ENCODE results near the gene GGACT.

Gene GGACT

DNA sequence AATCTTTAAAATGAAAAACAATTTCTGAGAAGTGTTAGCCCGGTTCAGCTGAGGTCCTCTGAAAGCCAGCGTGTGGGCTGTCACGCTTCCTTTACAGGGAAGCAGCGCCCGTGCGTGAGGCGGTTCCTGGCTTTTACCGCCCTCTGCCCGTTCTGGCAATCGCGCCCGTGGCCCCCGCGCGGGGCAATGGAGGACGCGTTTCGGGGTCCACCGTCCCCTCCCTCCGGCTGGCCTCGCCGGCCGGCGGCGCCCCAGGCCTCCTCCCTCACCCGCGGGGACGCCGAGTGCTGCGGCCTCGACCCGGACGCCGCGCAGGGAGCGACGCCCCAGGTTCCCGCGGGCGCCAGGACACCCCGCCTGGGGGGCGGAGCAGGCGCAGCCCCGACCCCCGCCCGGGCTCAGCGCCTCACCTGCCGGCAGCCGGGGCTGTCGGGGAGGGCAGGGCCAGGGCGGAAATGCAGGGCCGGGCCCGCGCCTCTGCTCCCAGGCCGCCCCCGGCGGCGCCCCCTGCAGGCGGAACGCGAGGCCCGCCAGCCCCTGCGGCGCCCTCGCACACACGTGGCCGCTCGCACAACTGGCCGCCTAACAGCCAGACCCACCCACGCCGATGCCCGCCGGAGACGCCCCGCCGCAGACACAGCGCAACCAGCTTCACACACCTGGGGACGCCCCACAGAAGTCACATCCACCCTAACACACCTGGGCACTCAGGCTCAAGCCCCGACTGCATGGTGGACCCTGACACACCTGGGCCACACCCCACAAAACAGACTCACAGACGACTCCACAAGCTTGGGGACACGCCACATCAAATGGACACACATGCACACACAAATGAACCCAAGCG, at the start of gene GGACT:
TSS of gene GGACT (minus strand) at position 459 of the 847 bp plus-strand sequence. CDS start 56,198 bp downstream, outside the sequence.
- Histone ChIP-seq H3K4me1 (ENCODE audit: control insufficient read depth, insufficient read depth, low read length) (no peaks in the 10 kb centered on the region), H3K9me3 (ENCODE audit: control insufficient read depth, insufficient read depth, low read depth, low read length) (no peaks in the 10 kb centered on the region), H3K27ac (ENCODE audit: extremely low read depth, low read depth, low read length) (peak within 1 kb of the TSS; percentile 57; the same call in 1 of the 2 replicates), H3K4me3 (ENCODE audit: low read depth, low read length) (peak within 1 kb of the TSS; percentile 51), H3K36me3 (ENCODE audit: control insufficient read depth in 2 of 2, insufficient read depth in 1 of 2, low read length in 2 of 2) (no peaks in the 10 kb centered on the region)
- POLR2A ChIA-PET: no interaction called here
- CTCF ChIA-PET: interaction anchor here (0.5 to 2.2 kb wide), 11 partner anchors 12 to 1629 kb away, joined by 3 to 13 read pairs (median 4); no protein-coding TSS in a partner anchor
- TF ChIP-seq ZNF610 (tag by site-specific recombination; IDR thresholded peaks at IDR 0.05; ENCODE audit: borderline replicate concordance) (peak; percentile 45; the same call in 1 of the 2 replicates), ZNF624 (tag by site-specific recombination; IDR thresholded peaks at IDR 0.05) (no peak), IKZF3 (tag by site-specific recombination; IDR thresholded peaks at IDR 0.05) (peak; percentile 44; the same call in 1 of the 2 replicates), ZNF660 (tag by site-specific recombination; IDR thresholded peaks at IDR 0.05) (peak; percentile 74; the same call in 1 of the 2 replicates), ZFP69B (tag by site-specific recombination; IDR thresholded peaks at IDR 0.05) (0 out of 2 replicates have a peak, but pooled peaks have one; percentile 29), ZXDB (tag by site-specific recombination; IDR thresholded peaks at IDR 0.05) (peak; percentile 53; the same call in 1 of the 2 replicates), ZNF169 (tag by site-specific recombination; IDR thresholded peaks at IDR 0.05) (peak; percentile 63; the same call in 1 of the 2 replicates), SP2 (tag by site-specific recombination; IDR thresholded peaks at IDR 0.05) (peak; percentile 49), ZNF341 (tag by site-specific recombination; IDR thresholded peaks at IDR 0.05; ENCODE audit: low read depth) (peak; percentile 47; the same call in 1 of the 2 replicates), ZNF214 (tag by site-specific recombination; IDR thresholded peaks at IDR 0.05; ENCODE audit: borderline replicate concordance) (no peak), GLIS2 (tag by site-specific recombination; IDR thresholded peaks at IDR 0.05) (peak; percentile 34; the same call in 1 of the 2 replicates), KLF8 (tag by site-specific recombination; IDR thresholded peaks at IDR 0.05) (no peak), ZNF157 (tag by site-specific recombination; IDR thresholded peaks at IDR 0.05) (no peak), PRDM1 (tag by site-specific recombination; IDR thresholded peaks at IDR 0.05) (peak; percentile 18; the same call in 1 of the 2 replicates), ZNF16 (tag by site-specific recombination; IDR thresholded peaks at IDR 0.05; ENCODE audit: low read depth) (no peak), ZNF600 (tag by site-specific recombination; IDR thresholded peaks at IDR 0.05) (0 out of 2 replicates have a peak, but pooled peaks have one; percentile 14), ZSCAN30 (tag by site-specific recombination; IDR thresholded peaks at IDR 0.05) (peak; percentile 79), ZNF2 (tag by site-specific recombination; IDR thresholded peaks at IDR 0.05) (0 out of 2 replicates have a peak, but pooled peaks have one; percentile 24), ZNF202 (tag by site-specific recombination; IDR thresholded peaks at IDR 0.05; ENCODE audit: borderline replicate concordance) (peak; percentile 92; the same call in 1 of the 2 replicates), SETDB1 (IDR thresholded peaks at IDR 0.05; ENCODE audit: insufficient read length, low read length) (no peak), ZNF596 (tag by site-specific recombination; IDR thresholded peaks at IDR 0.05) (peak; percentile 39; the same call in 1 of the 2 replicates), ZNF76 (tag by site-specific recombination; IDR thresholded peaks at IDR 0.05; ENCODE audit: borderline replicate concordance, low read depth) (peak; percentile 32; the same call in 1 of the 2 replicates), ZNF549 (tag by site-specific recombination; IDR thresholded peaks at IDR 0.05) (0 out of 2 replicates have a peak, but pooled peaks have one; percentile 38), KLF9 (tag by site-specific recombination; IDR thresholded peaks at IDR 0.05; ENCODE audit: low read depth) (peak; percentile 61), ZNF785 (tag by site-specific recombination; IDR thresholded peaks at IDR 0.05) (peak; percentile 71; the same call in 1 of the 2 replicates), ZNF514 (tag by site-specific recombination; IDR thresholded peaks at IDR 0.05) (0 out of 2 replicates have a peak, but pooled peaks have one; percentile 27), ZNF335 (tag by site-specific recombination; conservative IDR thresholded peaks at IDR 0.05) (peak; percentile 68), ZFHX2 (tag by site-specific recombination; conservative IDR thresholded peaks at IDR 0.05) (peak; percentile 69), ZBTB8A (tag by site-specific recombination; IDR thresholded peaks at IDR 0.05) (peak; percentile 90), ZNF561 (tag by site-specific recombination; IDR thresholded peaks at IDR 0.05; ENCODE audit: borderline replicate concordance) (peak; percentile 60; the same call in 1 of the 2 replicates), ZNF121 (tag by site-specific recombination; IDR thresholded peaks at IDR 0.05) (peak; percentile 63; the same call in 1 of the 2 replicates)
- TF ChIP-seq, protein P1, sequence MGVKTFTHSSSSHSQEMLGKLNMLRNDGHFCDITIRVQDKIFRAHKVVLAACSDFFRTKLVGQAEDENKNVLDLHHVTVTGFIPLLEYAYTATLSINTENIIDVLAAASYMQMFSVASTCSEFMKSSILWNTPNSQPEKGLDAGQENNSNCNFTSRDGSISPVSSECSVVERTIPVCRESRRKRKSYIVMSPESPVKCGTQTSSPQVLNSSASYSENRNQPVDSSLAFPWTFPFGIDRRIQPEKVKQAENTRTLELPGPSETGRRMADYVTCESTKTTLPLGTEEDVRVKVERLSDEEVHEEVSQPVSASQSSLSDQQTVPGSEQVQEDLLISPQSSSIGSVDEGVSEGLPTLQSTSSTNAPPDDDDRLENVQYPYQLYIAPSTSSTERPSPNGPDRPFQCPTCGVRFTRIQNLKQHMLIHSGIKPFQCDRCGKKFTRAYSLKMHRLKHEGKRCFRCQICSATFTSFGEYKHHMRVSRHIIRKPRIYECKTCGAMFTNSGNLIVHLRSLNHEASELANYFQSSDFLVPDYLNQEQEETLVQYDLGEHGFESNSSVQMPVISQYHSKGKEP (tag by site-specific recombination; IDR thresholded peaks at IDR 0.05): peak; percentile 63
- TF ChIP-seq, protein P2, sequence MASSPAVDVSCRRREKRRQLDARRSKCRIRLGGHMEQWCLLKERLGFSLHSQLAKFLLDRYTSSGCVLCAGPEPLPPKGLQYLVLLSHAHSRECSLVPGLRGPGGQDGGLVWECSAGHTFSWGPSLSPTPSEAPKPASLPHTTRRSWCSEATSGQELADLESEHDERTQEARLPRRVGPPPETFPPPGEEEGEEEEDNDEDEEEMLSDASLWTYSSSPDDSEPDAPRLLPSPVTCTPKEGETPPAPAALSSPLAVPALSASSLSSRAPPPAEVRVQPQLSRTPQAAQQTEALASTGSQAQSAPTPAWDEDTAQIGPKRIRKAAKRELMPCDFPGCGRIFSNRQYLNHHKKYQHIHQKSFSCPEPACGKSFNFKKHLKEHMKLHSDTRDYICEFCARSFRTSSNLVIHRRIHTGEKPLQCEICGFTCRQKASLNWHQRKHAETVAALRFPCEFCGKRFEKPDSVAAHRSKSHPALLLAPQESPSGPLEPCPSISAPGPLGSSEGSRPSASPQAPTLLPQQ (tag by site-specific recombination; IDR thresholded peaks at IDR 0.05): 0 out of 2 replicates have a peak, but pooled peaks have one; percentile 14
- TF ChIP-seq, protein P3, sequence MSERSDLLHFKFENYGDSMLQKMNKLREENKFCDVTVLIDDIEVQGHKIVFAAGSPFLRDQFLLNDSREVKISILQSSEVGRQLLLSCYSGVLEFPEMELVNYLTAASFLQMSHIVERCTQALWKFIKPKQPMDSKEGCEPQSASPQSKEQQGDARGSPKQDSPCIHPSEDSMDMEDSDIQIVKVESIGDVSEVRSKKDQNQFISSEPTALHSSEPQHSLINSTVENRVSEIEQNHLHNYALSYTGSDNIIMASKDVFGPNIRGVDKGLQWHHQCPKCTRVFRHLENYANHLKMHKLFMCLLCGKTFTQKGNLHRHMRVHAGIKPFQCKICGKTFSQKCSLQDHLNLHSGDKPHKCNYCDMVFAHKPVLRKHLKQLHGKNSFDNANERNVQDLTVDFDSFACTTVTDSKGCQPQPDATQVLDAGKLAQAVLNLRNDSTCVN (tag by site-specific recombination; optimal IDR thresholded peaks at IDR 0.05): peak; percentile 59
